IMR-90 (cell line): Measurements from ENCODE around the gene PLRG1. TPM values are rescaled to one million over a fixed set of nuclear protein-coding genes. Genes with fewer than 3 reads are reported as not detected.

Source experiments
- ATAC-seq: fragments of 200-7000 bp; cut with Tn5 transposase; 2 replicates; pipeline ENCODE4 v1.9.1; 2020; ENCODE audit warnings: low read depth, mild to moderate bottlenecking, moderate library complexity
- BruUV-seq: library from RNA; stranded (reverse); fragments of 400-500 nt; replicated peaks from 2 replicates; lab custom pipeline; 2021; lab: Mats Ljungman, UMichigan
- CTCF ChIA-PET: fragments of 300-600 bp; formaldehyde crosslinking; extraction: SDS; loops from one replicate; lab custom pipeline; 2021; ENCODE audit warnings: antibody characterized with exemption; lab: Yijun Ruan, JAX
- POLR2A ChIA-PET: fragments of 300-600 bp; sonication (Branson Sonifier 250); formaldehyde crosslinking; loops from one replicate; lab custom pipeline; 2022; ENCODE audit warnings: antibody characterized with exemption; ENCODE audit not compliant: unreplicated experiment; lab: Charles Lee
- DNase-seq: peaks from one replicate; pipeline ENCODE4 v3.0.0; 2013
- H2AFZ ChIP-seq: replicated peaks from 2 replicates; pipeline ENCODE3; 2013; ENCODE audit warnings: low read length, mild to moderate bottlenecking; ENCODE audit not compliant: poor library complexity
- H2AK5ac ChIP-seq: 2 replicates; pipeline ENCODE4 v1.6.1; 2013; ENCODE audit warnings: low read depth, low read length, inconsistent platforms
- H2AK9ac ChIP-seq: replicated peaks from 2 replicates; pipeline ENCODE3; 2013; ENCODE audit warnings: mild to moderate bottlenecking, low read depth, low read length, moderate library complexity; ENCODE audit not compliant: poor library complexity
- H2BK120ac ChIP-seq: 2 replicates; pipeline ENCODE4 v1.6.1; 2013; ENCODE audit warnings: low read depth, low read length, inconsistent platforms
- H2BK15ac ChIP-seq: 3 replicates; pipeline ENCODE4 v1.6.1; 2013; ENCODE audit warnings: low read depth, low read length, inconsistent platforms
- H2BK20ac ChIP-seq: 2 replicates; pipeline ENCODE4 v1.6.1; 2013; ENCODE audit warnings: low read depth, mild to moderate bottlenecking, inconsistent platforms, low read length, moderate library complexity
- H2BK5ac ChIP-seq: 2 replicates; pipeline ENCODE4 v1.6.1; 2013; ENCODE audit warnings: mild to moderate bottlenecking, low read depth, low read length, inconsistent platforms; ENCODE audit not compliant: poor library complexity, severe bottlenecking
- H3K14ac ChIP-seq: replicated peaks from 2 replicates; pipeline ENCODE4 v1.6.1; 2013; ENCODE audit warnings: low read depth, low read length, inconsistent platforms
- H3K18ac ChIP-seq: 2 replicates; pipeline ENCODE4 v1.6.1; 2013; ENCODE audit warnings: low read depth, low read length, control low read depth
- H3K23ac ChIP-seq: 2 replicates; pipeline ENCODE4 v1.6.1; 2013; ENCODE audit warnings: low read depth, low read length, inconsistent platforms
- H3K27ac ChIP-seq: 2 replicates; pipeline ENCODE4 v1.5.1; 2013; ENCODE audit warnings: mild to moderate bottlenecking, control low read depth, low read length; ENCODE audit not compliant: insufficient read depth
- H3K27me3 ChIP-seq: 2 replicates; pipeline ENCODE4 v1.6.1; 2013; ENCODE audit warnings: low read length; ENCODE audit not compliant: control insufficient read depth, insufficient read depth
- H3K36me3 ChIP-seq: 2 replicates; pipeline ENCODE4 v1.6.1; 2013; ENCODE audit warnings: low read length, mixed read lengths; ENCODE audit not compliant: control insufficient read depth, insufficient read depth
- H3K4ac ChIP-seq: 2 replicates; pipeline ENCODE4 v1.6.1; 2013; ENCODE audit warnings: low read depth, low read length, inconsistent platforms
- H3K4me1 ChIP-seq: 2 replicates; pipeline ENCODE4 v1.6.1; 2013; ENCODE audit warnings: low read length, mixed read lengths; ENCODE audit not compliant: control insufficient read depth, insufficient read depth
- H3K4me2 ChIP-seq: 2 replicates; pipeline ENCODE4 v1.6.1; 2013; ENCODE audit warnings: low read depth, mild to moderate bottlenecking, control low read depth, low read length, moderate library complexity
- H3K4me3 ChIP-seq: 2 replicates; pipeline ENCODE4 v1.5.1; 2013; ENCODE audit warnings: low read depth, mild to moderate bottlenecking, control low read depth, low read length, moderate library complexity; ENCODE audit not compliant: insufficient read depth
- H3K56ac ChIP-seq: 2 replicates; pipeline ENCODE4 v1.6.1; 2013; ENCODE audit warnings: low read length, inconsistent platforms; ENCODE audit not compliant: insufficient read depth; ENCODE audit errors: extremely low read depth
- H3K79me1 ChIP-seq, 2 experiments: 2 replicates each; pipeline ENCODE4 v1.6.1; 2013; ENCODE audit warnings: low read length in 2 of 2, inconsistent platforms in 1 of 2, low read depth in 1 of 2
- H3K9ac ChIP-seq: 2 replicates; pipeline ENCODE4 v1.6.1; 2013; ENCODE audit warnings: low read depth, low read length, control low read depth
- H3K9me1 ChIP-seq: 2 replicates; pipeline ENCODE4 v1.6.1; 2013; ENCODE audit warnings: low read length, inconsistent platforms; ENCODE audit not compliant: insufficient read depth
- H3K9me3 ChIP-seq: 2 replicates; pipeline ENCODE4 v1.6.1; 2013; ENCODE audit warnings: low read length; ENCODE audit not compliant: control insufficient read depth, insufficient read depth
- H4K20me1 ChIP-seq: 2 replicates; pipeline ENCODE4 v1.6.1; 2013; ENCODE audit warnings: low read length, inconsistent platforms; ENCODE audit not compliant: insufficient read depth
- H4K5ac ChIP-seq: 2 replicates; pipeline ENCODE4 v1.6.1; 2013; ENCODE audit warnings: mild to moderate bottlenecking, low read depth, low read length, control low read depth
- H4K8ac ChIP-seq, 2 experiments: 2 replicates each; pipeline ENCODE4 v1.6.1; 2013; ENCODE audit warnings: low read depth in 2 of 2, low read length in 2 of 2, control low read depth in 1 of 2, inconsistent platforms in 1 of 2
- H4K91ac ChIP-seq: 2 replicates; pipeline ENCODE4 v1.6.1; 2013; ENCODE audit warnings: low read depth, low read length, inconsistent platforms; ENCODE audit not compliant: insufficient read depth
- BHLHE40 ChIP-seq: fragments of 150-350 bp; IDR thresholded peaks from 2 replicates; pipeline ENCODE4 v1.6.1; 2016; ENCODE audit warnings: mild to moderate bottlenecking, low read depth, low read length
- CEBPB ChIP-seq: IDR thresholded peaks from 2 replicates; pipeline ENCODE4 v1.6.1; 2012; ENCODE audit warnings: low read depth, low read length, improper control_type of control experiment
- CHD1 ChIP-seq: IDR thresholded peaks from 2 replicates; pipeline ENCODE4 v1.6.1; 2012; ENCODE audit warnings: low read depth, low read length, improper control_type of control experiment
- MAFK ChIP-seq: IDR thresholded peaks from 2 replicates; pipeline ENCODE4 v1.6.1; 2012; ENCODE audit warnings: low read depth, low read length, improper control_type of control experiment
- MAZ ChIP-seq: IDR thresholded peaks from 2 replicates; pipeline ENCODE4 v1.6.1; 2012; ENCODE audit warnings: low read depth, mild to moderate bottlenecking, low read length, improper control_type of control experiment, moderate library complexity, borderline replicate concordance
- MXI1 ChIP-seq: IDR thresholded peaks from 2 replicates; pipeline ENCODE4 v1.6.1; 2012; ENCODE audit warnings: low read depth, mild to moderate bottlenecking, low read length, moderate library complexity, borderline replicate concordance
- NFE2L2 ChIP-seq: fragments of 150-350 bp; IDR thresholded peaks from 2 replicates; pipeline ENCODE4 v1.6.1; 2016; ENCODE audit warnings: low read depth, mild to moderate bottlenecking, low read length
- POLR2A ChIP-seq: IDR thresholded peaks from 2 replicates; pipeline ENCODE4 v1.6.1; 2012; ENCODE audit warnings: mild to moderate bottlenecking, low read depth, low read length
- RAD21 ChIP-seq: IDR thresholded peaks from 2 replicates; pipeline ENCODE4 v1.6.1; 2012; ENCODE audit warnings: low read length, improper control_type of control experiment
- RCOR1 ChIP-seq: IDR thresholded peaks from 2 replicates; pipeline ENCODE4 v1.6.1; 2012; ENCODE audit warnings: mild to moderate bottlenecking, low read length, improper control_type of control experiment; ENCODE audit not compliant: insufficient replicate concordance
- RFX5 ChIP-seq: IDR thresholded peaks from 2 replicates; pipeline ENCODE4 v1.8.0; 2012; ENCODE audit warnings: low read depth, mild to moderate bottlenecking, low read length, moderate library complexity
- WGBS, 2 experiments: methylation state at CpG; one replicate each; pipeline versions ENCODE4 v1.1.5 to v1.1.7; 2013; ENCODE audit warnings: missing lambda C conversion rate in 2 of 2; ENCODE audit not compliant: insufficient read length in 1 of 2; ENCODE audit errors: extremely low coverage in 2 of 2; 5-methylcytosine and 5-hydroxymethylcytosine counted together
- dilution Hi-C: fragments of 300-500 bp; cut with HindIII; formaldehyde crosslinking; loops from one replicate; pipeline ENCODE4 v1.14.3; 2018; ENCODE audit warnings: low sequenced_read_pairs; ENCODE audit not compliant: unreplicated experiment
- in situ Hi-C: fragments of 300-500 bp; cut with MboI; formaldehyde crosslinking; loops from 3 replicates; pipeline ENCODE4 v1.14.3; 2019; ENCODE audit warnings: low sequenced_read_pairs, inconsistent platforms, mixed read lengths
- intact Hi-C: fragments of 100-400 bp; cut with micrococcal nuclease; formaldehyde crosslinking; loops from 2 replicates; pipeline ENCODE4 v1.10.0; 2022
- polyA plus RNA-seq, 3 experiments: library from polyadenylated mRNA; depleted of rRNA; stranded (reverse); fragments of >200 nt; gene quantifications; 2 replicates each; pipeline ENCODE4 v1.2.3, GENCODE V29; 2012; ENCODE audit warnings: low replicate concordance in 1 of 3
- total RNA-seq: library from RNA; depleted of rRNA; stranded (reverse); fragments of >200 nt; gene quantifications from 2 replicates; pipeline ENCODE4 v1.2.3, GENCODE V29; 2012
- TF ChIP-seq, protein P1 (sequence below): fragments of 150-350 bp; IDR thresholded peaks from 2 replicates; pipeline ENCODE4 v1.6.1; 2017; ENCODE audit warnings: mild to moderate bottlenecking, antibody characterized with exemption, low read length, low read depth
- TF ChIP-seq, protein P2 (sequence below): fragments of 150-350 bp; IDR thresholded peaks from 2 replicates; pipeline ENCODE4 v1.6.1; 2016; ENCODE audit warnings: low read depth, mild to moderate bottlenecking, low read length, moderate library complexity, borderline replicate concordance
- TF ChIP-seq, protein P3 (sequence below): conservative IDR thresholded peaks from 2 replicates; pipeline ENCODE4 v1.5.1; 2012; ENCODE audit warnings: mild to moderate bottlenecking, low read depth, low read length, improper control_type of control experiment

PLRG1 gene
- total and polyA plus RNA-seq, 2 of the 4 experiments (the other 2 are of a cell fraction), result 76.1 to 200 TPM

DNA sequence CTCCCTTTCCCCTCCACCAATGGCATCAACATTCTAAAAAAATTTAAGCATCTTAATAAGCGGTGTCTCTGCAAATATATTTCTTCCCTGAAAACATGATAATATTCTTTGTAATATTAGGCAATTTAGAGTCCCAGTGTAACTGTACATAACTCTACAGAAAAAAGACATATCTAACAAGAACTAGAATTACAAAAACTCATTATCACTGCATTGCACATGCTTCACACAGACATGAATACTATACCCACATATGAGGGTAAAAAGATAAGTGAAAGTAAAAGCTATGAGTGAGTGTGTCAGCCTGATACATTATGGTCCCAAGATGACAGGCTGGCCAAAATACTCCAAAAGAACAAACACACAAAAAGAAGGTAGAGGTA lies 10.2 kb upstream of the PLRG1 start:
- Histone ChIP-seq H3K79me1 (no peaks in the 10 kb centered on the region), H4K91ac (no peak overlapping the region), H3K14ac (no peak overlapping the region), H2AK9ac (no peak overlapping the region), H2AK5ac (no peak overlapping the region), H3K56ac (no peak overlapping the region), H3K27ac (no peak overlapping the region), H3K9me1 (no peaks in the 10 kb centered on the region), H4K20me1 (no peaks in the 10 kb centered on the region), H3K36me3 (no peaks in the 10 kb centered on the region), H3K9me3 (no peaks in the 10 kb centered on the region), H2BK20ac (no peak overlapping the region), H3K4me1 (no peaks in the 10 kb centered on the region), H3K27me3 (no peaks in the 10 kb centered on the region), H3K4ac (no peak overlapping the region), H3K9ac (no peak overlapping the region), H2BK120ac (no peak overlapping the region), H3K4me3 (no peak overlapping the region), H3K18ac (no peak overlapping the region), H4K5ac (no peak overlapping the region), H4K8ac (no peak overlapping the region), H3K23ac (no peak overlapping the region), H2AFZ (no peak overlapping the region), H2BK5ac (no peak overlapping the region), H3K4me2 (peak overlapping the region; percentile 49; the same call in 1 of the 2 replicates), H2BK15ac (no peak overlapping the region)
- TF ChIP-seq CEBPB (no peak), RAD21 (no peak), POLR2A (no peak), MAFK (no peak), RCOR1 (no peak), MAZ (no peak), MXI1 (no peak), NFE2L2 (no peak), RFX5 (no peak), CHD1 (no peak), BHLHE40 (no peak)
- TF ChIP-seq, protein P1, sequence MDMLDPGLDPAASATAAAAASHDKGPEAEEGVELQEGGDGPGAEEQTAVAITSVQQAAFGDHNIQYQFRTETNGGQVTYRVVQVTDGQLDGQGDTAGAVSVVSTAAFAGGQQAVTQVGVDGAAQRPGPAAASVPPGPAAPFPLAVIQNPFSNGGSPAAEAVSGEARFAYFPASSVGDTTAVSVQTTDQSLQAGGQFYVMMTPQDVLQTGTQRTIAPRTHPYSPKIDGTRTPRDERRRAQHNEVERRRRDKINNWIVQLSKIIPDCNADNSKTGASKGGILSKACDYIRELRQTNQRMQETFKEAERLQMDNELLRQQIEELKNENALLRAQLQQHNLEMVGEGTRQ, result no peak
- TF ChIP-seq, protein P2, sequence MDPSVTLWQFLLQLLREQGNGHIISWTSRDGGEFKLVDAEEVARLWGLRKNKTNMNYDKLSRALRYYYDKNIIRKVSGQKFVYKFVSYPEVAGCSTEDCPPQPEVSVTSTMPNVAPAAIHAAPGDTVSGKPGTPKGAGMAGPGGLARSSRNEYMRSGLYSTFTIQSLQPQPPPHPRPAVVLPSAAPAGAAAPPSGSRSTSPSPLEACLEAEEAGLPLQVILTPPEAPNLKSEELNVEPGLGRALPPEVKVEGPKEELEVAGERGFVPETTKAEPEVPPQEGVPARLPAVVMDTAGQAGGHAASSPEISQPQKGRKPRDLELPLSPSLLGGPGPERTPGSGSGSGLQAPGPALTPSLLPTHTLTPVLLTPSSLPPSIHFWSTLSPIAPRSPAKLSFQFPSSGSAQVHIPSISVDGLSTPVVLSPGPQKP, result no peak
- TF ChIP-seq, protein P3, sequence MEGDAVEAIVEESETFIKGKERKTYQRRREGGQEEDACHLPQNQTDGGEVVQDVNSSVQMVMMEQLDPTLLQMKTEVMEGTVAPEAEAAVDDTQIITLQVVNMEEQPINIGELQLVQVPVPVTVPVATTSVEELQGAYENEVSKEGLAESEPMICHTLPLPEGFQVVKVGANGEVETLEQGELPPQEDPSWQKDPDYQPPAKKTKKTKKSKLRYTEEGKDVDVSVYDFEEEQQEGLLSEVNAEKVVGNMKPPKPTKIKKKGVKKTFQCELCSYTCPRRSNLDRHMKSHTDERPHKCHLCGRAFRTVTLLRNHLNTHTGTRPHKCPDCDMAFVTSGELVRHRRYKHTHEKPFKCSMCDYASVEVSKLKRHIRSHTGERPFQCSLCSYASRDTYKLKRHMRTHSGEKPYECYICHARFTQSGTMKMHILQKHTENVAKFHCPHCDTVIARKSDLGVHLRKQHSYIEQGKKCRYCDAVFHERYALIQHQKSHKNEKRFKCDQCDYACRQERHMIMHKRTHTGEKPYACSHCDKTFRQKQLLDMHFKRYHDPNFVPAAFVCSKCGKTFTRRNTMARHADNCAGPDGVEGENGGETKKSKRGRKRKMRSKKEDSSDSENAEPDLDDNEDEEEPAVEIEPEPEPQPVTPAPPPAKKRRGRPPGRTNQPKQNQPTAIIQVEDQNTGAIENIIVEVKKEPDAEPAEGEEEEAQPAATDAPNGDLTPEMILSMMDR, result no peak
- in situ Hi-C loops (loop anchor here (25.0 kb wide), 1 partner anchor 802 kb away; no protein-coding TSS in a partner anchor), dilution Hi-C loops (no loop called here), intact Hi-C loops (no loop called here)
- WGBS, 2 experiments, result no CpG with 5 or more reads among the region's 1 CpG
- no peak; the same call in 1 of the 2 replicates for ATAC-seq
- no TSS peak for BruUV-seq
- no peak for DNase-seq
- ChIA-PET CTCF (interaction anchor here (1.0 to 2.9 kb wide), 2 partner anchors 8 to 58 kb away, joined by 3 to 21 read pairs; no protein-coding TSS in a partner anchor), POLR2A (no interaction called here)
